AG04450 (cell line): Measurements from ENCODE around the gene XG. TPM values are rescaled to one million over a fixed set of nuclear protein-coding genes. Genes with fewer than 3 reads are reported as not detected.
"Not testable (repeated sequence)": the region's sequence is repeated elsewhere in the genome, so short reads cannot be mapped to it uniquely, and the experiment has no call there.

Experiments
- CTCF ChIA-PET: fragments of 300-600, 350-600 bp; formaldehyde crosslinking; extraction: SDS; loops from one replicate; lab custom pipeline; 2022; ENCODE audit warnings: antibody characterized with exemption, inconsistent platforms; lab: Charles Lee
- POLR2A ChIA-PET: fragments of 350-600 bp; formaldehyde crosslinking; extraction: SDS; loops from one replicate; lab custom pipeline; 2021; ENCODE audit warnings: antibody characterized with exemption, inconsistent platforms; lab: Yijun Ruan, JAX
- DNase-seq: peaks from one replicate; pipeline ENCODE4 v3.0.0-alpha.2; 2011; ENCODE audit warnings: low read depth, low spot score
- H3K27ac ChIP-seq: one replicate; pipeline ENCODE4 v1.5.1; 2012; ENCODE audit warnings: low read depth, low read length, control low read depth
- H3K27me3 ChIP-seq: one replicate; pipeline ENCODE4 v1.6.0; 2012; ENCODE audit warnings: low read length; ENCODE audit not compliant: control insufficient read depth, insufficient read depth
- H3K4me3 ChIP-seq: 2 replicates; pipeline ENCODE4 v1.5.1; 2011; ENCODE audit warnings: mild to moderate bottlenecking, low read depth, low read length, control low read depth
- H3K9me3 ChIP-seq: 2 replicates; pipeline ENCODE4 v1.5.1; 2012; ENCODE audit warnings: low read length; ENCODE audit not compliant: control insufficient read depth, insufficient read depth
- CTCF ChIP-seq: IDR thresholded peaks from 2 replicates; pipeline ENCODE4 v1.5.1; 2011; ENCODE audit warnings: low read depth, low read length, control low read depth, inconsistent platforms
- polyA plus RNA-seq: library from polyadenylated mRNA; depleted of rRNA; stranded (reverse); fragments of >200 nt; gene quantifications from 2 replicates; pipeline ENCODE4 v1.2.3, GENCODE V29; 2011

Gene XG
- polyA plus RNA-seq, 1 experiment: not detected

- H3K9me3 ChIP-seq, DNase-seq, H3K27me3 ChIP-seq, H3K27ac ChIP-seq, POLR2A ChIA-PET: not testable (repeated sequence)
- TF ChIP-seq CTCF: peak; percentile 60
- peak overlapping the region; percentile 4; the same call in 1 of the 2 replicates for H3K4me3 ChIP-seq
- CTCF ChIA-PET: interaction anchor here (0.7 kb wide), 1 partner anchor 9 kb away, joined by 3 read pairs; no protein-coding TSS in a partner anchor
These were observed 60.5 kb downstream of the XG start for GRCh38 chrX:2812161-2812907.

- no peak for DNase-seq
- ChIA-PET CTCF (no interaction called here), POLR2A (no interaction called here)
- no peaks in the 10 kb centered on the region for H3K27me3 ChIP-seq
- H3K9me3 ChIP-seq: no peaks in the 10 kb centered on the region
- H3K27ac ChIP-seq: no peak overlapping the region
- no peak for TF ChIP-seq CTCF
- no peak overlapping the region for H3K4me3 ChIP-seq
These were observed 65.2 kb downstream of the XG start for GRCh38 chrX:2817036-2817435.

- H3K4me3 ChIP-seq: no peak overlapping the region
- H3K9me3 ChIP-seq: no peaks in the 10 kb centered on the region
- peak; percentile 36 for TF ChIP-seq CTCF
- ChIA-PET CTCF (interaction anchor here (0.6 to 1.9 kb wide), 5 partner anchors 10 to 52 kb away, joined by 3 to 5 read pairs (median 4); no protein-coding TSS in a partner anchor), POLR2A (interaction anchor here (0.7 kb wide), 1 partner anchor 25 kb away, joined by 3 read pairs; no protein-coding TSS in a partner anchor)
- no peak overlapping the region for H3K27ac ChIP-seq
- DNase-seq: no peak
- H3K27me3 ChIP-seq: no peaks in the 10 kb centered on the region
These were observed 67.7 kb downstream of the XG start for GRCh38 chrX:2819345-2820135.

- Histone ChIP-seq H3K27ac (no peak overlapping the region), H3K27me3 (no peaks in the 10 kb centered on the region), H3K9me3 (no peaks in the 10 kb centered on the region), H3K4me3 (no peak overlapping the region)
- TF ChIP-seq CTCF: no peak
- no peak for DNase-seq
- CTCF ChIA-PET: interaction anchor here (0.8 to 1.9 kb wide), 4 partner anchors 19 to 51 kb away, joined by 3 to 5 read pairs (median 4); no protein-coding TSS in a partner anchor
- POLR2A ChIA-PET: no interaction called here
These were observed 68.4 kb downstream of the XG start for GRCh38 chrX:2820136-2820771.
